ENCODE measurements around the gene TNFAIP6. TPM values are rescaled to one million over a fixed set of nuclear protein-coding genes. Genes with fewer than 3 reads are reported as not detected.
"Not testable (repeated sequence)": the region's sequence is repeated elsewhere in the genome, so short reads cannot be mapped to it uniquely, and the experiment has no call there.

The TNFAIP6 gene, protein sequence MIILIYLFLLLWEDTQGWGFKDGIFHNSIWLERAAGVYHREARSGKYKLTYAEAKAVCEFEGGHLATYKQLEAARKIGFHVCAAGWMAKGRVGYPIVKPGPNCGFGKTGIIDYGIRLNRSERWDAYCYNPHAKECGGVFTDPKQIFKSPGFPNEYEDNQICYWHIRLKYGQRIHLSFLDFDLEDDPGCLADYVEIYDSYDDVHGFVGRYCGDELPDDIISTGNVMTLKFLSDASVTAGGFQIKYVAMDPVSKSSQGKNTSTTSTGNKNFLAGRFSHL
- polyA plus RNA-seq, result not detected

GRCh38 chr2:151357359-151357758, at the start of gene TNFAIP6:
Gene TNFAIP6, plus strand, starts transcription at chr2:151357592. Its CDS starts 75 bp downstream, at chr2:151357667.
- no peak within 1 kb of the TSS for H3K4me3 Mint-ChIP-seq
- H3K27me3 Mint-ChIP-seq, result peaks cover 2% of the 10 kb centered on the region
- no peaks in the 10 kb centered on the region for H3K36me3 Mint-ChIP-seq
- H3K27ac Mint-ChIP-seq, result no peak within 1 kb of the TSS
- H3K4me1 Mint-ChIP-seq, result no peaks in the 10 kb centered on the region
- H3K9me3 Mint-ChIP-seq, result no peaks in the 10 kb centered on the region

DNA sequence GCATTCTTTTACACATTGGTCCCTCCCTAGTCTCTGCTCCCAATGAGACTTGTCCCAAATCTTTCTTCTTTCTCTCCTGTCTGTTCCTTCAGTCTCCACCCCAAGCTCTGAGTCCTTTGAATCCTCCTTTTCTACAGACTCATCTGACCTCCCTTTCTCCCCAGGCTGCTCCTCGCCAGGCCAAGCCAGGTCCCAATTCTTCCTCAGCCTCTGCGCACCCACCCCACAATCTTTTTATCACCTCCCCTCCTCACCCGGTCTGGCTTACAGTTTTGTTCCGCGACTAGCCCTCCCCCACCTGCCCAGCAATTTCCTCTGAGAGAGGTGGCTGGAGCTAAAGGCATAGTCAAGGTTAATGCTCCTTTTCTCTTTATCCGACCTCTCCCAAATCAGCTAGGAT, 47.1 kb upstream of the TNFAIP6 start:
- not testable (repeated sequence) for H3K27ac Mint-ChIP-seq, H3K36me3 Mint-ChIP-seq, H3K27me3 Mint-ChIP-seq, H3K4me1 Mint-ChIP-seq, H3K9me3 Mint-ChIP-seq, H3K4me3 Mint-ChIP-seq

GRCh38 chr2:151312440-151312839, 45.0 kb upstream of the TNFAIP6 start:
- not testable (repeated sequence) for H3K4me1 Mint-ChIP-seq, H3K27ac Mint-ChIP-seq, H3K9me3 Mint-ChIP-seq, H3K36me3 Mint-ChIP-seq, H3K27me3 Mint-ChIP-seq, H3K4me3 Mint-ChIP-seq

DNA sequence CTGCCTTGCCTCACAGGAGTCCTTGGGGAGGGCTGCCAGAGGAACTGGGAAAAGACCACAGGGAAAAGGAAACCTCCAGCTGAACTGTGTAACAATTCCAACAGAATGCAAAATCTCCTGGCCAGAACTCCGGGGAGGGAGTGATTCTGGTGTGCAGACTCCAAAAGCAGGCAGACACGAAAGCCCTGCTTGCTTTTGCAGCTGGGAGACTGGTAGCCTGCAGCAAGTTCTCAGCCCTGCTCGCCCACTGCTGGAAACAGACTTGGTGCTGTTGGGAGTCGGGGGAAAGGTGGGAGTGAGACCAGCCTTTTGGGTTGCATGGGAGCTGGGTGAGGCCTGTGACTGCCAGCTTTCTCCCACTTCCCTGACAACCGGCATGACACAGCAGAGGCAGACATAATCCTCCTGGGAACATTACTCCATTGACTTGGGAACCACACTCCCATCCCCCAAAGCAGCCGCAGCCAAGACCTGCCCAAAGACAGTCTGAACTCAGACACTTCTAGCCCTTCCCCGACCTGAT, 42.0 kb upstream of the TNFAIP6 start:
- H3K4me3 Mint-ChIP-seq, result no peak overlapping the region
- peaks cover 7% of the 10 kb centered on the region for H3K27me3 Mint-ChIP-seq
- H3K9me3 Mint-ChIP-seq, result no peaks in the 10 kb centered on the region
- H3K4me1 Mint-ChIP-seq, result peaks cover 3 to 5% (median 5%) of the 10 kb centered on the region in 3 donors
- H3K27ac Mint-ChIP-seq, result no peak overlapping the region
- H3K36me3 Mint-ChIP-seq, result peaks cover 6% of the 10 kb centered on the region

DNA sequence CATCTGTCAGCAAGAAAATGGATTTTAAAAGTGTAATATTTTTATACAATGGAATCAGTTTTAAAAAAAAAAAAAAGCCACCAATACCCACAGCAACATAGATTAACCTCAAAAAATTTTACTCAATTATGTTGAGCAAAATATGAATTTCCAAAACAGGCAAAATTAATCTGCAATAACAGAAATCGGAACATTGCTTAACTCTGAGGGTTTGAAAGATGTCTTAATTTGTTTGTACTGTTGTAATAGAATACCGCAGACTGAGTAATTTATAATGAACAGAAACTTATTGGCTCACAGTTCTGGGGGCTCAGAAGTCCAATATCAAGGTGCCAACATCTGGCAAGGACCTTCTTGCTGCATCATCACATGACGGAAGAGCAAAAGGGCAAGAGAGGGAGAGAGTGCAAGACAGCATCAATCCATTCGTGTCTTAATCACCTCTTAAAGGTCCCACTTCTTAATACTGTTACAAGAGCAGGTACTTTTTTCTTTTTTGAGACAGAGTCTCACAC, 31.8 kb upstream of the TNFAIP6 start:
- Mint-ChIP-seq H3K4me1 (no peaks in the 10 kb centered on the region), H3K27me3 (peaks cover 1% of the 10 kb centered on the region), H3K9me3 (peaks cover 0 to under 1% (median under 1%) of the 10 kb centered on the region in 3 donors), H3K36me3 (no peaks in the 10 kb centered on the region), H3K4me3 (no peak overlapping the region), H3K27ac (no peak overlapping the region)

GRCh38 chr2:151326554-151326953, 30.8 kb upstream of the TNFAIP6 start:
- no peak overlapping the region for H3K27ac Mint-ChIP-seq
- H3K4me3 Mint-ChIP-seq, result no peak overlapping the region

GRCh38 chr2:151329998-151330397, 27.4 kb upstream of the TNFAIP6 start:
- Mint-ChIP-seq H3K4me1 (no peaks in the 10 kb centered on the region), H3K4me3 (no peak overlapping the region)

More at GRCh38 chr2:151326554-151326953, 30.8 kb upstream of the TNFAIP6 start:
- H3K27me3 Mint-ChIP-seq, result peaks cover 2% of the 10 kb centered on the region
- H3K9me3 Mint-ChIP-seq, result peaks cover 0 to 5% (median 3%) of the 10 kb centered on the region in 3 donors
- H3K36me3 Mint-ChIP-seq, result no peaks in the 10 kb centered on the region
- no peaks in the 10 kb centered on the region for H3K4me1 Mint-ChIP-seq

DNA sequence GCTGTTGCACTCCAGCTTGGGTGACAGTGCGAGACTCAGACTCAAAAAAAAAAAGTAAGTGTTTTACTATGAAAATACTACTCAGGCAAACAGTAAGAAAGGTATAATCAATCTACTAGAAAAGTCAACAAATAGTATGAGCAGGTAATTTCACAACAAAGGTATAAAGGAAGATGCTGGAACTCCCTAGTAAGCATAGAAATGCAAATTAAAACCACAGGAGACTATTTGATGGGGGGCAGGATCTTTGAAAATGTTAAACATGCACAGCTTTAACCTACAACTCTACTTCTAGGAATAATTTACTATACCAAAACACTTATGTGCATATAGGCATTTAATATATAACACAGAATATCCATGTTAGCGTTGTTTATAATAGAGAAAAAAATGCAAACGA, 24.3 kb upstream of the TNFAIP6 start:
- H3K36me3 Mint-ChIP-seq, result no peaks in the 10 kb centered on the region
- H3K4me3 Mint-ChIP-seq, result no peak overlapping the region
- no peak overlapping the region for H3K27ac Mint-ChIP-seq
- H3K9me3 Mint-ChIP-seq, result peaks cover 0 to 5% (median 3%) of the 10 kb centered on the region in 3 donors
- peaks cover 7% of the 10 kb centered on the region for H3K27me3 Mint-ChIP-seq
- no peaks in the 10 kb centered on the region for H3K4me1 Mint-ChIP-seq

More at GRCh38 chr2:151329998-151330397, 27.4 kb upstream of the TNFAIP6 start:
- peaks cover 7% of the 10 kb centered on the region for H3K27me3 Mint-ChIP-seq
- H3K36me3 Mint-ChIP-seq, result no peaks in the 10 kb centered on the region
- no peak overlapping the region for H3K27ac Mint-ChIP-seq
- H3K9me3 Mint-ChIP-seq, result peaks cover 0 to 5% (median 3%) of the 10 kb centered on the region in 3 donors

DNA sequence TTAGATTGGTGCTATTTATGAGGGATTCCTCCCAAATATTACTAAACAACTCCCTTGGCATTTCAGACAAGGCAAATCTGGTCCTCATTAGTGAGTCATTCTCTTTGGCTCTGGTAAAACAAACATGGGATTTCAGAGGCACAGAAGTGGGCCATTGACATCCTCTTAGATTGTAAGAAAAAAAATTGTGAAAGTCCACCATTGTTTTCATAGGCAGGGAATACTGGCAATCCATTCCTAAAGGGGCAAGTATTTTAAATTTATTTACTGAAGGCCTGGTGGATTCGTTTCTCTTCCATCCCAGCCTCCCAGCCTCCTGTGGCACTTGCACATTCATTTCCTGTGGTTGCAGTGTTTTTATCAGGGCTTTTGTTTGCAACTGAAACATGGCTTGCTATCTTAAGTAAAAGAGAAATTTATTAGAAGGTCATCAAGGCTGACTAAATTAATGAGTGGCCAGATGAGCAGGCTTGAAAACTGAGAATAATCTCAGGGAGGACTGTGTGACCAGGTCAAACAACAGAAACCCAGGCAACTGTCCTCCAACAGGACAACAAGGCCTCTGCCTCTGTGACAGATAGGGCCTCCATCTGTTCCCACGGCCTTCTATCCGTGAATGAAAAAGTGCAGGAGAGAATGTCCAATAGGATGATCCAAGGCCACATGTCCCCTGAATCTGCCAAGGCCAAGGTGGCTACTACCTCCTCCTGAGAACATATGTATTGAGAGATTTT, 23.1 kb upstream of the TNFAIP6 start:
- H3K36me3 Mint-ChIP-seq, result no peaks in the 10 kb centered on the region
- no peak overlapping the region for H3K4me3 Mint-ChIP-seq
- H3K27me3 Mint-ChIP-seq, result peaks cover 6% of the 10 kb centered on the region
- H3K9me3 Mint-ChIP-seq, result peaks cover 0 to 5% (median 3%) of the 10 kb centered on the region in 3 donors
- no peaks in the 10 kb centered on the region for H3K4me1 Mint-ChIP-seq
- H3K27ac Mint-ChIP-seq, result peak overlapping the region in 1 of 3 donors; percentile 48

DNA sequence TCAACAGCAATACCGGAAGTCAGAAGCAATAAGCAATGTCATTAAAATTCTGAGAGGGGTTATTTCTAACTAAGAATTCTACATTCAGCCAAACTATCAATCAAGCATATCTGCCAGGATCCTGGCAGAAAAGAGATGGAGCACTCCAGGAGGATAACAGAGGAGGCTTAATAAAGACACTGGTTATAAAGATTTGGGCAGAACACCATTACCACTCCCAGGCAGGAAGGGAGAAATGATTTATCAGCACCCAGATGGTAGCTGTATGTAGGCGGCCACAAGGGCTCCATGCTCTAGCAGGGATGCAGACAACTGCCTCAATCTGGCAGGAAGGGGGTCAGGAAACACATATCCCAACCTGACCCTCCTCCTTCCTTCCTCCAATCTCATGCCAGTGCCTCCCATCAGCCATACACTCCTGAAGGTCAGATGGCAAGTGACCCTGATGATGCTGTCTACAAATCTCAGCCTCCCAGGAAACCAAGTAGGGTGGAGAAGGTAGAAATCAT, 20.5 kb upstream of the TNFAIP6 start:
- Mint-ChIP-seq H3K4me3 (no peak overlapping the region), H3K36me3 (peaks cover 3% of the 10 kb centered on the region), H3K27ac (no peak overlapping the region), H3K27me3 (peaks cover 3% of the 10 kb centered on the region), H3K9me3 (peaks cover 6 to 10% (median 9%) of the 10 kb centered on the region in 3 donors), H3K4me1 (peaks cover 0 to 3% (median 0%) of the 10 kb centered on the region in 3 donors)

GRCh38 chr2:151337643-151338042, 19.7 kb upstream of the TNFAIP6 start:
- Mint-ChIP-seq H3K27ac (no peak overlapping the region), H3K36me3 (peaks cover 3% of the 10 kb centered on the region), H3K4me3 (no peak overlapping the region), H3K27me3 (peaks cover 3% of the 10 kb centered on the region), H3K9me3 (peaks cover 6 to 10% (median 9%) of the 10 kb centered on the region in 3 donors), H3K4me1 (peaks cover 0 to 3% (median 0%) of the 10 kb centered on the region in 3 donors)

GRCh38 chr2:151338115-151338514, 19.3 kb upstream of the TNFAIP6 start:
- peaks cover under 1% of the 10 kb centered on the region for H3K27me3 Mint-ChIP-seq
- H3K9me3 Mint-ChIP-seq, result peaks cover 6 to 10% (median 9%) of the 10 kb centered on the region in 3 donors
- peaks cover 3% of the 10 kb centered on the region for H3K36me3 Mint-ChIP-seq
- H3K4me3 Mint-ChIP-seq, result no peak overlapping the region
- no peak overlapping the region for H3K27ac Mint-ChIP-seq
- peaks cover 0 to 3% (median 0%) of the 10 kb centered on the region in 3 donors for H3K4me1 Mint-ChIP-seq

DNA sequence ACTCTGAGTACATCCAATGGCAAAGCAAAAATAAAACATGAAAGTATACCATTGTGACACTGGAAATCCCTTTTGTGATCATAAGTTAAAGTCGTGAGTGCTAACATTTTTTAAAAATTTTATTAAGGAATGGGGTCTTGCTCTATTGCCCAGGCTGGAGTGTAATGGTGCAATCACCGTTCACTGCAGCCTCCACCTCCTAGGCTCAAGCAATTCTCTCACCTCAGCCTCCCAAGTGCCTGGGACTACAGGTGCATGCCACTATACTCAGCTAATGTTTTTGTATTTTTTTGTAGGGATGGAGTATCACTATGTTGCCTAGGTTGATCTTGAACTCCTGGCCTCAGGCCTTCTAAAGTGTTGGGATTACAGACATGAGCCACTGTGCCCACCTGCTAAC, 14.3 kb upstream of the TNFAIP6 start:
- H3K27me3 Mint-ChIP-seq, result no peaks in the 10 kb centered on the region
- peaks cover 10 to 16% (median 15%) of the 10 kb centered on the region in 3 donors for H3K9me3 Mint-ChIP-seq
- no peak overlapping the region for H3K27ac Mint-ChIP-seq
- peaks cover 0 to 3% (median 0%) of the 10 kb centered on the region in 3 donors for H3K4me1 Mint-ChIP-seq
- peaks cover 3% of the 10 kb centered on the region for H3K36me3 Mint-ChIP-seq
- H3K4me3 Mint-ChIP-seq, result peak overlapping the region in 2 of 4 donors; percentile 2 to 39

- not testable (repeated sequence) for H3K4me3 Mint-ChIP-seq, H3K36me3 Mint-ChIP-seq, H3K4me1 Mint-ChIP-seq, H3K27ac Mint-ChIP-seq, H3K27me3 Mint-ChIP-seq
- peaks cover 10 to 16% (median 15%) of the 10 kb centered on the region in 3 donors for H3K9me3 Mint-ChIP-seq
These were observed 13.2 kb upstream of the TNFAIP6 start for GRCh38 chr2:151344191-151344590.

- peak overlapping the region in 1 of 4 donors; percentile 36 for H3K4me3 Mint-ChIP-seq
- H3K9me3 Mint-ChIP-seq, result peaks cover 10 to 16% (median 15%) of the 10 kb centered on the region in 3 donors
- no peak overlapping the region for H3K27ac Mint-ChIP-seq
- H3K4me1 Mint-ChIP-seq, result peaks cover 0 to 3% (median 0%) of the 10 kb centered on the region in 3 donors
- H3K36me3 Mint-ChIP-seq, result peaks cover 3% of the 10 kb centered on the region
- peaks cover 3% of the 10 kb centered on the region for H3K27me3 Mint-ChIP-seq
These were observed 12.5 kb upstream of the TNFAIP6 start for GRCh38 chr2:151344906-151345305.
